ENCODE results near the gene CCDC187. TPM values are rescaled to one million over a fixed set of nuclear protein-coding genes. Genes with fewer than 3 reads are reported as not detected.

CCDC187 gene
- total and polyA plus RNA-seq, 8 donors: 0.12 to 2.8 (median 0.45) TPM; not detected in 1

- peaks cover 28 to 38% (median 36%) of the 10 kb centered on the region in 4 donors for H3K4me1 ChIP-seq
- no peak overlapping the region for H3K27ac ChIP-seq
- intact Hi-C loops (cut with DNase I; ENCODE audit: low total_unique reads): no loop called here
- no peak for TF ChIP-seq EP300 (IDR thresholded peaks at IDR 0.05)
- no peak for TF ChIP-seq POLR2AphosphoS5 (IDR thresholded peaks at IDR 0.05)
- TF ChIP-seq POLR2A (IDR thresholded peaks at IDR 0.05): no peak
- TF ChIP-seq, protein P1, sequence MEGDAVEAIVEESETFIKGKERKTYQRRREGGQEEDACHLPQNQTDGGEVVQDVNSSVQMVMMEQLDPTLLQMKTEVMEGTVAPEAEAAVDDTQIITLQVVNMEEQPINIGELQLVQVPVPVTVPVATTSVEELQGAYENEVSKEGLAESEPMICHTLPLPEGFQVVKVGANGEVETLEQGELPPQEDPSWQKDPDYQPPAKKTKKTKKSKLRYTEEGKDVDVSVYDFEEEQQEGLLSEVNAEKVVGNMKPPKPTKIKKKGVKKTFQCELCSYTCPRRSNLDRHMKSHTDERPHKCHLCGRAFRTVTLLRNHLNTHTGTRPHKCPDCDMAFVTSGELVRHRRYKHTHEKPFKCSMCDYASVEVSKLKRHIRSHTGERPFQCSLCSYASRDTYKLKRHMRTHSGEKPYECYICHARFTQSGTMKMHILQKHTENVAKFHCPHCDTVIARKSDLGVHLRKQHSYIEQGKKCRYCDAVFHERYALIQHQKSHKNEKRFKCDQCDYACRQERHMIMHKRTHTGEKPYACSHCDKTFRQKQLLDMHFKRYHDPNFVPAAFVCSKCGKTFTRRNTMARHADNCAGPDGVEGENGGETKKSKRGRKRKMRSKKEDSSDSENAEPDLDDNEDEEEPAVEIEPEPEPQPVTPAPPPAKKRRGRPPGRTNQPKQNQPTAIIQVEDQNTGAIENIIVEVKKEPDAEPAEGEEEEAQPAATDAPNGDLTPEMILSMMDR (IDR thresholded peaks at IDR 0.05): no peak
- no peak overlapping the region for H3K4me3 ChIP-seq
- no peaks in the 10 kb centered on the region for H3K27me3 ChIP-seq
- WGBS, 5 donors: 83 to 89% (median 88%) methylated on average over 5 to 20 of the region's 20 CpGs
- DNase-seq: no peak
- H3K36me3 ChIP-seq: peaks cover 0 to 20% (median 7%) of the 10 kb centered on the region in 4 donors
- no peaks in the 10 kb centered on the region for H3K9me3 ChIP-seq
Measured at GRCh38 chr9:136346927-136347465, 43.1 kb upstream of the CCDC187 start.

DNA sequence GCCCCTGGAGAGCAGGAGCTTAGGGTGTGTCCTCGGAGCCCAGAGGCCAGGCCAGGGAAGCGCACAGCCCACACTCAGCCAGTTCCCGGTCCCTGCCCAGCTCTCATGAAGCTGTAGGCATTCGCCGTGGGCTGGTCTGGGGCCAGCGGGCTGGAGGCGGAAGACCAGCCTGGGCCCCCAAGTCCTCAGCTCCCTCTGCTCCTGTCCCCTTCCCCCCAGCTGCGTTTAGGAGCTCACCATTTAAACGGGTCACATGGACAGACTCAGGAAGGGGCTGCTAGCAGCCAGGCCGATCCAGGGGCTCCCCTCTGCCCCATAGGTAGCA is 42.2 kb upstream of the CCDC187 start:
- Histone ChIP-seq H3K4me1 (peaks cover 36 to 46% (median 43%) of the 10 kb centered on the region in 4 donors), H3K36me3 (peaks cover 0 to 20% (median 7%) of the 10 kb centered on the region in 4 donors), H3K4me3 (peak overlapping the region in 1 of 4 donors; percentile 24), H3K27me3 (no peaks in the 10 kb centered on the region), H3K9me3 (no peaks in the 10 kb centered on the region), H3K27ac (peak overlapping the region; percentile 17 to 43 (median 39))
- intact Hi-C loops (cut with DNase I; ENCODE audit: low total_unique reads): no loop called here
- TF ChIP-seq EP300 (IDR thresholded peaks at IDR 0.05): no peak
- WGBS, 5 donors: 21 to 44% (median 37%) methylated on average over 5 to 10 of the region's 10 CpGs
- DNase-seq: peak in 1 of 2 donors; percentile 27

DNA sequence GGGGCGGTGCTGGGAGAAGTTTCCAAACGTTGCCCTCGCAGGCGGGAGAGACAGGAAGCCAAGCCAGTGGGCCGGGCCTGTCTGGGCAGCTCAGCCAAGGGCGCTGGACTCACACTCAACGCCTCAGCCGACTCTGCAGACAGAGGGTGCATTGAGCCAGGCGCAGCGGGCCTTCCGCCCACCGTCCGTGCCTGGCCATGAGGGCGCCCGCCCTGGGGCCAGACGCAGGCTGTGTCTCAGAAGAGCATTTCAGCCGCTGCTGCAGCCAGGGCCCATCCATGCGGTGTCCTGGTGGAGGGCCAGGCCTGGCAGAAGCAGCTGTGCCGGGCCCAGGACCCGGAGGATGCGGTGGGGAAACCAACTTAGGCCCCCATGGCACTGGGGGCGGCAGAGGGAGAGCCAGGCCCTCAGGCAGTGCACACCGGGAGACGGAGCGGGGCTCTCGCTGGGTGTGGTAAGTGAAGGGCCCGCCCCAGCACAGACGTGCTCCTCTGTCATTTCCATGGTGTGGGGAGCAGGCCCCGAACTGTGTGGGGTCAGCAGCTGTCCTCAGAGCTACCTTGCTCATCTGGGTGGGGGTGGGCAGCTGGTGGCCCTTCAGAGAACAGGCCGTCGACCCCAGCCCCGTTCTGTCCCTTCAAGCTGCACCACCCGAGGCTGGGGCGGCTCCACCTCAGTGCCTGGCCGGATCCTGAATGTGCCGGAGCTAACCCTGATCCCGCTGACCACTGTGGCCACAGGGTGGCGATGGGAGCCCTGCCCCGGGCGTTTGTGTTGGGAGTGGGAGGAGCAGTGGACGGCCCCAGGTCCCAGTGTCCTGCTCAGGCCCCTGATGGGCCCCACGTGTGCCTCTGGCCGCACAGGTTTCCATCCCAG is 41.6 kb upstream of the CCDC187 start:
- peaks cover 36 to 47% (median 46%) of the 10 kb centered on the region in 4 donors for H3K4me1 ChIP-seq
- peak; percentile 80 for DNase-seq
- H3K36me3 ChIP-seq: peaks cover 0 to 20% (median 10%) of the 10 kb centered on the region in 4 donors
- no peaks in the 10 kb centered on the region for H3K9me3 ChIP-seq
- intact Hi-C loops (cut with DNase I; ENCODE audit: low total_unique reads): no loop called here
- no peaks in the 10 kb centered on the region for H3K27me3 ChIP-seq
- TF ChIP-seq, protein P1 (IDR thresholded peaks at IDR 0.05): peak in 4 of 7 experiments; percentile 13 to 49 (median 40)
- TF ChIP-seq POLR2A (IDR thresholded peaks at IDR 0.05): no peak
- H3K4me3 ChIP-seq: peak overlapping the region in 2 of 4 donors; percentile 11 to 24
- 42 to 63% (median 46%) methylated on average over 19 to 43 of the region's 43 CpGs for WGBS, 5 donors
- H3K27ac ChIP-seq: peak overlapping the region; percentile 17 to 43 (median 39)

DNA sequence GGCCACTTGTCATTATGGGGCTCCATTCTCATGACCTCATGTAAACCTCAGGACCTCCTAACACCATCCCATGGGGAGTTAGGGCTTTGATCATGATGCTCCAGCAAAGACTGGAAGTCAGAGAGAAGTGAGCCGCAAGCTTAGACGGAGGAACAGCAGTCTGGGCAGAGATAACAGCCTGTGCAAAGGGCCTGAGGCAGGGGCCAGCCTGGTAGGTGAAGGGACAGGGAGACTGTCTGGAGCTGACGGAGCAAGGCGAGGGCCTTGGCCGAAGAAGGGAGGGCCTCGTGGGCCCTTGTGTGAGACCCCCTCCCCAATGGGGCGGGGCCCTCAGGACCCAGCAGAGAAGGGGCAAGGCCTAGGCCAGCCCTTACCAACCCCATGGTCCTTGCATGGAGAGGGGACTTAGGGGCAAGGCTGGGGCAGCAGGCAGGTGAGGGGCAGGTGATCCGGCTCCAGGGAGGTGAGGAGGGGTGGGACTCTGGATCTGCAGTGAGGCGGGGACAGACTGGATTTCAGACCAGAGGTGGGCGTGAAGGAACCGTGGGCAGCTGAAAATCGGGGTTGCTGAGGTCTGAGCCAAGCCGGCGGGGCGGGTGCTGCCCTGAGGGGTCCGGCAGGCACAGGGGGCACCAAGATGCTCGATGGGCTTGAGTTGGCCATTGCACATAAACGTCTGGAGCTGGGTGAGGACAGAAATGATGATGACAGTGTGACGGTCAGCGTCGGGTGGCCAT is 40.8 kb upstream of the CCDC187 start:
- no peak for DNase-seq
- WGBS, 5 donors: 69 to 80% (median 74%) methylated on average over 20 to 21 of the region's 21 CpGs
- Histone ChIP-seq H3K36me3 (peaks cover 0 to 19% (median 8%) of the 10 kb centered on the region in 4 donors), H3K27me3 (no peaks in the 10 kb centered on the region), H3K9me3 (no peaks in the 10 kb centered on the region), H3K27ac (peak overlapping the region in 1 of 5 donors; percentile 39), H3K4me1 (peaks cover 36 to 49% (median 47%) of the 10 kb centered on the region in 4 donors), H3K4me3 (no peak overlapping the region)
- TF ChIP-seq, protein P1 (IDR thresholded peaks at IDR 0.05): no peak
- no peak for TF ChIP-seq POLR2A (IDR thresholded peaks at IDR 0.05)
- TF ChIP-seq EP300 (IDR thresholded peaks at IDR 0.05): no peak
- TF ChIP-seq POLR2AphosphoS5 (IDR thresholded peaks at IDR 0.05): no peak
- intact Hi-C loops (cut with DNase I; ENCODE audit: low total_unique reads): no loop called here
